OCI-LY3 (cell line): ENCODE results near the gene HSPA1L.

Source experiments
- H2AFZ ChIP-seq: fragments of 200-600, 300-600 bp; shearing (Covaris generic); 2 replicates; pipeline ENCODE4 v1.6.0; 2014; ENCODE audit warnings: antibody characterized with exemption, low read depth, low read length
- H3K27ac ChIP-seq: fragments of 200-600, 300-600 bp; sonication (generic); 2 replicates; pipeline ENCODE4 v1.5.1; 2014; ENCODE audit warnings: mild to moderate bottlenecking, low read length, moderate library complexity, mixed read lengths
- H3K27me3 ChIP-seq: fragments of 200-600, 300-600 bp; sonication (generic); 2 replicates; pipeline ENCODE4 v1.6.1; 2014; ENCODE audit warnings: low read depth, low read length, mixed read lengths
- H3K36me3 ChIP-seq: fragments of 200-600, 300-600 bp; sonication (generic); replicated peaks from 2 replicates; pipeline ENCODE3; 2014; ENCODE audit warnings: low read depth, low read length, mixed read lengths
- H3K4me1 ChIP-seq: fragments of 300-600, 200-600 bp; sonication (generic); 2 replicates; pipeline ENCODE4 v1.6.1; 2014; ENCODE audit warnings: low read length, mixed read lengths
- H3K4me2 ChIP-seq: fragments of 200-600, 300-600 bp; sonication (generic); 2 replicates; pipeline ENCODE4 v1.6.1; 2014; ENCODE audit warnings: low read length, mixed read lengths
- H3K4me3 ChIP-seq: fragments of 300-600, 200-600 bp; sonication (generic); 2 replicates; pipeline ENCODE4 v1.5.1; 2014; ENCODE audit warnings: antibody characterized with exemption, mild to moderate bottlenecking, low read length, moderate library complexity
- H3K79me2 ChIP-seq: fragments of 300-600, 200-600 bp; shearing (Covaris generic); 2 replicates; pipeline ENCODE4 v1.6.1; 2014; ENCODE audit warnings: mild to moderate bottlenecking, low read length, mixed read lengths
- H3K9ac ChIP-seq: fragments of 300-600, 200-600 bp; shearing (Covaris generic); 2 replicates; pipeline ENCODE4 v1.6.0; 2014; ENCODE audit warnings: mild to moderate bottlenecking, low read length, moderate library complexity
- H3K9me3 ChIP-seq: fragments of 200-600, 300-600 bp; shearing (Covaris generic); 2 replicates; pipeline ENCODE4 v1.6.1; 2014; ENCODE audit warnings: low read length, mixed read lengths; ENCODE audit not compliant: insufficient read depth
- H4K20me1 ChIP-seq: fragments of 200-600, 300-600 bp; sonication (generic); 2 replicates; pipeline ENCODE4 v1.6.1; 2016; ENCODE audit warnings: low read length, mixed read lengths; ENCODE audit not compliant: insufficient read depth
- EZH2phosphoT487 ChIP-seq: fragments of 200-600 bp; shearing (Covaris generic); IDR thresholded peaks from 2 replicates; pipeline ENCODE4 v1.6.1; 2018; ENCODE audit warnings: antibody characterized with exemption, mixed run types, low read depth
- TF ChIP-seq, protein P1 (sequence below): fragments of 200-600, 300-600 bp; sonication (generic); IDR thresholded peaks from 2 replicates; pipeline ENCODE4 v1.5.1; 2014; ENCODE audit warnings: antibody characterized with exemption, low read length, low read depth

The HSPA1L gene

DNA sequence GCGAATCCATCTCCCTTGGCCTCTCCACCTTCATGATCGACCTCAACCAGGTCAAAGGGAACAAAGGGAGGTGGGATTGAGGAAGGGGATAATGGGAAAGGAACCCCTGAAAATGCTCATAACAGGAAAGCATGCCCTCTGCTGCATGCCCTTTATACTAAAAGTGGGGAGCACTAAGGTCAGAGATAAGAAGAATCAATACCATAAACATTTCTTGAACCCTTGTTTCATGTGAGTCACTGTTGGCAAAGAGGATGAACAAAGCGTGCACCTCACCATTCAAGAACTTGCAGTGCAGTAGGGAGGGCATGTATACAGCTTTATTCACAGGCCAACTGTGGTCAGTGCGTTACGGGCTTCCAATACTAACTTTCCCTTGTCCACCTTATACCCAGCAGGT, 54.3 kb downstream of the HSPA1L start:
- no peaks in the 10 kb centered on the region for H4K20me1 ChIP-seq
- no peak for TF ChIP-seq EZH2phosphoT487
- TF ChIP-seq, protein P1, sequence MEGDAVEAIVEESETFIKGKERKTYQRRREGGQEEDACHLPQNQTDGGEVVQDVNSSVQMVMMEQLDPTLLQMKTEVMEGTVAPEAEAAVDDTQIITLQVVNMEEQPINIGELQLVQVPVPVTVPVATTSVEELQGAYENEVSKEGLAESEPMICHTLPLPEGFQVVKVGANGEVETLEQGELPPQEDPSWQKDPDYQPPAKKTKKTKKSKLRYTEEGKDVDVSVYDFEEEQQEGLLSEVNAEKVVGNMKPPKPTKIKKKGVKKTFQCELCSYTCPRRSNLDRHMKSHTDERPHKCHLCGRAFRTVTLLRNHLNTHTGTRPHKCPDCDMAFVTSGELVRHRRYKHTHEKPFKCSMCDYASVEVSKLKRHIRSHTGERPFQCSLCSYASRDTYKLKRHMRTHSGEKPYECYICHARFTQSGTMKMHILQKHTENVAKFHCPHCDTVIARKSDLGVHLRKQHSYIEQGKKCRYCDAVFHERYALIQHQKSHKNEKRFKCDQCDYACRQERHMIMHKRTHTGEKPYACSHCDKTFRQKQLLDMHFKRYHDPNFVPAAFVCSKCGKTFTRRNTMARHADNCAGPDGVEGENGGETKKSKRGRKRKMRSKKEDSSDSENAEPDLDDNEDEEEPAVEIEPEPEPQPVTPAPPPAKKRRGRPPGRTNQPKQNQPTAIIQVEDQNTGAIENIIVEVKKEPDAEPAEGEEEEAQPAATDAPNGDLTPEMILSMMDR = no peak
- H3K36me3 ChIP-seq = peaks cover 4% of the 10 kb centered on the region
- H3K4me1 ChIP-seq = no peaks in the 10 kb centered on the region
- H3K79me2 ChIP-seq = no peaks in the 10 kb centered on the region
- no peaks in the 10 kb centered on the region for H3K27me3 ChIP-seq
- no peak overlapping the region for H3K4me2 ChIP-seq
- H3K9me3 ChIP-seq = no peaks in the 10 kb centered on the region
- H3K9ac ChIP-seq = no peak overlapping the region
- no peak overlapping the region for H3K4me3 ChIP-seq
- no peak overlapping the region for H2AFZ ChIP-seq
- H3K27ac ChIP-seq = no peak overlapping the region
